Vagina (tissue), 2 donors: Measurements from ENCODE around the gene CDC34.

ENCODE experiments used
- CTCF ChIP-seq, 3 experiments: fragments of 450-650 bp in 2 of 3; fragments of 200-600 bp in 1 of 3; sonication (generic) in 1 of 3; IDR thresholded peaks; one replicate each; pipeline ENCODE4 v1.5.1; 2017 to 2019; ENCODE audit warnings: antibody characterized with exemption in 3 of 3, mild to moderate bottlenecking in 2 of 3, moderate library complexity in 2 of 3
- POLR2A ChIP-seq, 2 donors: fragments of 450-650 bp; IDR thresholded peaks; one replicate each; pipeline ENCODE4 v1.6.1; 2017; ENCODE audit warnings: antibody characterized with exemption in 2 of 2, mild to moderate bottlenecking in 2 of 2, moderate library complexity in 2 of 2
- POLR2AphosphoS5 ChIP-seq, 2 donors: sonication (generic); formaldehyde crosslinking; IDR thresholded peaks; one replicate each; pipeline ENCODE4 v1.9.0; 2017; ENCODE audit warnings: antibody characterized with exemption in 2 of 2, mild to moderate bottlenecking in 2 of 2, low read depth in 1 of 2; ENCODE audit not compliant: insufficient read depth in 1 of 2

GRCh38 chr19:483332-484072 is 48.1 kb upstream of the CDC34 start:
- TF ChIP-seq POLR2A (IDR thresholded peaks at IDR 0.05) (no peak), CTCF (IDR thresholded peaks at IDR 0.05) (no peak), POLR2AphosphoS5 (IDR thresholded peaks at IDR 0.05; ENCODE audit: insufficient read depth in 1 of 2, low read depth in 1 of 2) (no peak)
